Prostate gland (tissue), 2 donors: Measurements from ENCODE around the gene PTPRG. TPM values are rescaled to one million over a fixed set of nuclear protein-coding genes. Genes with fewer than 3 reads are reported as not detected.

Experiments used
- DNase-seq: peaks from one replicate; pipeline ENCODE4 v3.0.0-alpha.2; 2019; ENCODE audit warnings: low spot score
- H3K27ac ChIP-seq, 2 donors: fragments of 200-600 bp; sonication (generic); 2 replicates each; pipeline ENCODE4 v1.5.1; 2017 to 2019
- H3K27me3 ChIP-seq: fragments of 200-600 bp; sonication (generic); replicated peaks from 2 replicates; pipeline ENCODE4 v1.5.1; 2019; ENCODE audit not compliant: insufficient read depth
- H3K36me3 ChIP-seq, 2 donors: fragments of 200-600 bp; sonication (generic); 1 replicate in 1 of 2; 2 replicates in 1 of 2; pipeline versions ENCODE4 v1.5.1 to v1.8.1; 2017 to 2019
- H3K4me1 ChIP-seq: fragments of 200-600 bp; sonication (generic); replicated peaks from 2 replicates; pipeline ENCODE4 v1.5.1; 2019
- H3K4me3 ChIP-seq, 2 donors: fragments of 200-600 bp; sonication (generic); 2 replicates each; pipeline ENCODE4 v1.5.1; 2017 to 2019
- H3K9me3 ChIP-seq: fragments of 200-600 bp; sonication (generic); 2 replicates; pipeline ENCODE4 v1.5.1; 2017
- CTCF ChIP-seq, 4 experiments: fragments of 200-600 bp in 2 of 4; fragments of 450-650 bp in 2 of 4; sonication (generic) in 2 of 4; IDR thresholded peaks; 1 replicate in 3 of 4; 2 replicates in 1 of 4; pipeline ENCODE4 v1.5.1; 2016 to 2019; ENCODE audit warnings: antibody characterized with exemption in 4 of 4, mild to moderate bottlenecking in 2 of 4, moderate library complexity in 2 of 4
- POLR2A ChIP-seq: fragments of 450-650 bp; IDR thresholded peaks from one replicate; pipeline ENCODE4 v1.6.1; 2016; ENCODE audit warnings: antibody characterized with exemption, mild to moderate bottlenecking
- POLR2AphosphoS5 ChIP-seq: sonication (generic); formaldehyde crosslinking; IDR thresholded peaks from one replicate; pipeline ENCODE4 v1.6.1; 2017; ENCODE audit warnings: antibody characterized with exemption
- WGBS: methylation state at CpG from one replicate; pipeline ENCODE4 v1.1.5; 2018; 5-methylcytosine and 5-hydroxymethylcytosine counted together
- intact Hi-C: fragments of 100-400 bp; cut with DNase I; formaldehyde crosslinking; loops from one replicate; pipeline ENCODE4 v1.14.2; 2022
- total RNA-seq, 2 donors: library from RNA; depleted of rRNA; stranded (reverse); fragments of >200 nt; gene quantifications; one replicate each; pipeline ENCODE4 v1.1.0, GENCODE V29; 2016

Gene PTPRG
- total RNA-seq, 2 donors from 2014 or later, result 22.0 to 78.6 TPM

DNA sequence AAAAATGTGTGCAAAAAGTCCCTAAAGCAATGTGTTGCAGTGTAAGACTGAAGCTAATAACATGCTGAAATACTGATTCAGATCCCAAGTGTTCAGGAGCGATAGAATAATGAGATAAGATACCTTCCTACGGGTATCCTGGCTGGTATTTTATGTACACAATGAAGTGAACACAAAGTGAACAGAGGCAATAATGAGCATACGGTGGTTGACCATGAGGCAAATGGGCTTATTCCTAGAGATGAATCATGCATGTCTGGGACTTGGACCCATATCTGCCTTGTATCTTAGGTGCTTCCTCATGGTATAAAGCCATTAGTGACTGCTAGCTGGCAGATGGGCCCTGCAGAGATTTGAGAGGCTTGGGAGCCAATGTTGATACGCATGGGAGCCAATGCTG lies 21.5 kb downstream of the PTPRG start:
- Histone ChIP-seq H3K4me1 (peaks cover 5% of the 10 kb centered on the region), H3K36me3 (no peaks in the 10 kb centered on the region), H3K9me3 (no peaks in the 10 kb centered on the region), H3K27me3 (no peaks in the 10 kb centered on the region), H3K4me3 (no peak overlapping the region), H3K27ac (no peak overlapping the region)
- intact Hi-C loops, result no loop called here
- TF ChIP-seq POLR2AphosphoS5, result no peak
- TF ChIP-seq POLR2A, result no peak
- TF ChIP-seq CTCF (IDR thresholded peaks at IDR 0.05), result no peak
- WGBS, result 92% methylated on average over 4 of the region's 4 CpGs
- no peak for DNase-seq

- no peak overlapping the region for H3K27ac ChIP-seq
- H3K4me1 ChIP-seq, result no peaks in the 10 kb centered on the region
- H3K27me3 ChIP-seq, result no peaks in the 10 kb centered on the region
- intact Hi-C loops, result no loop called here
- WGBS, result 47% methylated on average over 10 of the region's 10 CpGs
- no peaks in the 10 kb centered on the region for H3K36me3 ChIP-seq
- TF ChIP-seq CTCF (IDR thresholded peaks at IDR 0.05) (no peak), POLR2AphosphoS5 (no peak), POLR2A (no peak)
- no peaks in the 10 kb centered on the region for H3K9me3 ChIP-seq
- H3K4me3 ChIP-seq, result no peak overlapping the region
- no peak for DNase-seq
These were observed 22.8 kb downstream of the PTPRG start for GRCh38 chr3:61583890-61584875.

GRCh38 chr3:61589856-61590255 lies 28.5 kb downstream of the PTPRG start:
- Histone ChIP-seq H3K27me3 (no peaks in the 10 kb centered on the region), H3K36me3 (no peaks in the 10 kb centered on the region), H3K4me3 (no peak overlapping the region), H3K9me3 (no peaks in the 10 kb centered on the region), H3K4me1 (no peaks in the 10 kb centered on the region), H3K27ac (no peak overlapping the region)
- intact Hi-C loops, result no loop called here
- DNase-seq, result no peak
- TF ChIP-seq CTCF (IDR thresholded peaks at IDR 0.05), result no peak
- no peak for TF ChIP-seq POLR2AphosphoS5
- TF ChIP-seq POLR2A, result no peak
- 93% methylated on average over 5 of the region's 5 CpGs for WGBS

- DNase-seq, result no peak
- no peaks in the 10 kb centered on the region for H3K4me1 ChIP-seq
- no peaks in the 10 kb centered on the region for H3K9me3 ChIP-seq
- no peak overlapping the region for H3K27ac ChIP-seq
- no peak for TF ChIP-seq POLR2A
- no peak for TF ChIP-seq CTCF (IDR thresholded peaks at IDR 0.05)
- no peak for TF ChIP-seq POLR2AphosphoS5
- H3K4me3 ChIP-seq, result no peak overlapping the region
- intact Hi-C loops, result no loop called here
- no peaks in the 10 kb centered on the region for H3K36me3 ChIP-seq
- H3K27me3 ChIP-seq, result no peaks in the 10 kb centered on the region
These were observed 29.9 kb downstream of the PTPRG start for GRCh38 chr3:61591300-61591699.
